Muscle of arm (tissue), 12 donors: ENCODE data around the gene MARS2. TPM values are rescaled to one million over a fixed set of nuclear protein-coding genes. Genes with fewer than 3 reads are reported as not detected.
A peak's percentile ranks its signal among the peaks of the same experiment; 100 is the strongest.
"Not testable (repeated sequence)": the region's sequence is repeated elsewhere in the genome, so short reads cannot be mapped to it uniquely, and the experiment has no call there.

Source experiments
- DNase-seq: peaks from one replicate; pipeline ENCODE4 v3.0.0-alpha.2; 2013
- polyA plus RNA-seq, 12 donors: library from polyadenylated mRNA; unstranded; fragments of 120-200 nt; gene quantifications; one replicate each; pipeline ENCODE4 v1.2.1, GENCODE V29; 2013; ENCODE audit not compliant: insufficient read length in 12 of 12

The MARS2 gene
- polyA plus RNA-seq, 12 donors, result 2.5 to 4.3 (median 4.0) TPM; not detected in 2

GRCh38 chr2:197704434-197705120, 592 bp upstream of the MARS2 start:
- no peak for DNase-seq

- DNase-seq, result no peak
Measured at GRCh38 chr2:197705912-197706838, 1.0 kb downstream of the MARS2 start.

- no peak for DNase-seq
Measured at GRCh38 chr2:197706839-197707207, 1.7 kb downstream of the MARS2 start.

- peak; percentile 23 for DNase-seq
Measured at GRCh38 chr2:197707316-197708213, 2.4 kb downstream of the MARS2 start.

- DNase-seq, result no peak
Measured at GRCh38 chr2:197708331-197708730, 3.2 kb downstream of the MARS2 start.

- not testable (repeated sequence) for DNase-seq
Measured at GRCh38 chr2:197709140-197709539, 4.0 kb downstream of the MARS2 start.

- DNase-seq, result no peak
Measured at GRCh38 chr2:197710424-197711042, 5.4 kb downstream of the MARS2 start.

- no peak for DNase-seq
Measured at GRCh38 chr2:197711578-197711977, 6.4 kb downstream of the MARS2 start.

- no peak for DNase-seq
Measured at GRCh38 chr2:197713271-197713670, 8.1 kb downstream of the MARS2 start.

GRCh38 chr2:197717863-197718262, 12.7 kb downstream of the MARS2 start:
- no peak for DNase-seq

- DNase-seq, result no peak
Measured at GRCh38 chr2:197727011-197727410, 21.8 kb downstream of the MARS2 start.

- DNase-seq, result not testable (repeated sequence)
Measured at GRCh38 chr2:197728555-197729544, 23.7 kb downstream of the MARS2 start.

- no peak for DNase-seq
Measured at GRCh38 chr2:197740200-197740599, 35.0 kb downstream of the MARS2 start.

Other genes with a start within 250 kb of the MARS2 start
- gene HSPD1, start 205.5 kb upstream of the MARS2 start, polyA plus RNA-seq, result 100 to 1,000 TPM in 11 of 12 donors, not detected in 1; 208 to 330 (median 285) TPM
- 100 to 1,000 TPM in 10 of 12 donors, 10 to 100 TPM in 1, not detected in 1; 68.0 to 142 (median 130) TPM for gene HSPE1, start 205.0 kb upstream of the MARS2 start, polyA plus RNA-seq
- gene MOB4, start 189.3 kb upstream of the MARS2 start, polyA plus RNA-seq, result 10 to 100 TPM in 11 of 12 donors, not detected in 1; 24.8 to 53.6 (median 50.8) TPM
- 10 to 100 TPM in 11 of 12 donors, not detected in 1; 15.1 to 39.4 (median 18.7) TPM for gene RFTN2, start 29.8 kb upstream of the MARS2 start, polyA plus RNA-seq
- 1 to 10 TPM in 9 of 12 donors, under 1 TPM in 1, not detected in 2; 0.68 to 4.5 (median 2.2) TPM for gene BOLL, start 80.0 kb downstream of the MARS2 start, polyA plus RNA-seq
- 10 to 100 TPM in 10 of 12 donors, 1 to 10 TPM in 1, not detected in 1; 7.8 to 24.6 (median 17.0) TPM for gene PLCL1, start 99.2 kb downstream of the MARS2 start, polyA plus RNA-seq